Stimulated activated naive B cell treated with anti-CD40 and anti-IgM and Interleukin-4, amounts not matched to agents 10 μg/mL and 1 μg/mL and 100 μg/mL, for 72 hours (primary cell): Measurements from ENCODE around the gene NARS2.
A peak's percentile ranks its signal among the peaks of the same experiment; 100 is the strongest.

Experiments
- ATAC-seq, 2 donors: fragments of 150-1000 bp; cut with Tn5 transposase; replicated peaks; 2 replicates each; pipeline ENCODE4 v1.10.0; 2021; ENCODE audit warnings: moderate library complexity in 1 of 2
- DNase-seq: peaks from one replicate; pipeline ENCODE4 v3.0.0; 2021
- H3K27ac Mint-ChIP-seq: one replicate; pipeline ENCODE4 v1.8.0; 2022; ENCODE audit warnings: mild to moderate bottlenecking, mixed read lengths
- H3K27me3 Mint-ChIP-seq, 2 donors: one replicate each; pipeline ENCODE4 v1.8.0; 2022; ENCODE audit warnings: mixed read lengths in 2 of 2
- H3K36me3 Mint-ChIP-seq, 2 donors: one replicate each; pipeline ENCODE4 v1.8.0; 2022; ENCODE audit warnings: mixed read lengths in 2 of 2, mild to moderate bottlenecking in 1 of 2
- H3K4me1 Mint-ChIP-seq, 2 donors: one replicate each; pipeline ENCODE4 v1.8.0; 2022; ENCODE audit warnings: mixed read lengths in 2 of 2, mild to moderate bottlenecking in 1 of 2
- H3K4me3 Mint-ChIP-seq, 2 donors: one replicate each; pipeline ENCODE4 v1.8.0; 2022; ENCODE audit warnings: mild to moderate bottlenecking in 2 of 2, mixed read lengths in 2 of 2, moderate library complexity in 1 of 2
- H3K9me3 Mint-ChIP-seq, 2 donors: one replicate each; pipeline ENCODE4 v1.8.0; 2022; ENCODE audit warnings: mixed read lengths in 2 of 2, mild to moderate bottlenecking in 1 of 2

Gene NARS2

GRCh38 chr11:78547931-78548705, 26.5 kb downstream of the NARS2 start:
- peaks cover 0 to 17% of the 10 kb centered on the region in 2 donors for H3K4me1 Mint-ChIP-seq
- no peaks in the 10 kb centered on the region for H3K9me3 Mint-ChIP-seq
- no peak for DNase-seq
- no peak overlapping the region for H3K27ac Mint-ChIP-seq
- ATAC-seq: no peak
- H3K4me3 Mint-ChIP-seq: no peak overlapping the region
- no peaks in the 10 kb centered on the region for H3K27me3 Mint-ChIP-seq
- H3K36me3 Mint-ChIP-seq: peaks cover 22 to 37% of the 10 kb centered on the region in 2 donors

- peaks cover 0 to 2% of the 10 kb centered on the region in 2 donors for H3K9me3 Mint-ChIP-seq
- H3K36me3 Mint-ChIP-seq: peaks cover 18 to 39% of the 10 kb centered on the region in 2 donors
- H3K27ac Mint-ChIP-seq: no peak overlapping the region
- no peak for DNase-seq
- ATAC-seq: no peak
- no peak overlapping the region for H3K4me3 Mint-ChIP-seq
- H3K4me1 Mint-ChIP-seq: peaks cover 9 to 33% of the 10 kb centered on the region in 2 donors
- H3K27me3 Mint-ChIP-seq: no peaks in the 10 kb centered on the region
These were observed 32.7 kb downstream of the NARS2 start for GRCh38 chr11:78542007-78542406.

- Mint-ChIP-seq H3K27ac (no peak overlapping the region), H3K4me3 (no peak overlapping the region), H3K4me1 (peaks cover 10 to 33% of the 10 kb centered on the region in 2 donors), H3K9me3 (peaks cover 0 to 2% of the 10 kb centered on the region in 2 donors), H3K27me3 (no peaks in the 10 kb centered on the region), H3K36me3 (peaks cover 18 to 41% of the 10 kb centered on the region in 2 donors)
- ATAC-seq: no peak
- DNase-seq: no peak
These were observed 33.1 kb downstream of the NARS2 start for GRCh38 chr11:78541537-78541936.

GRCh38 chr11:78540256-78540655, 34.4 kb downstream of the NARS2 start:
- peaks cover 0 to 2% of the 10 kb centered on the region in 2 donors for H3K9me3 Mint-ChIP-seq

GRCh38 chr11:78539506-78539905, 35.2 kb downstream of the NARS2 start:
- Mint-ChIP-seq H3K27me3 (no peaks in the 10 kb centered on the region), H3K9me3 (peaks cover 0 to 2% of the 10 kb centered on the region in 2 donors), H3K27ac (no peak overlapping the region), H3K4me1 (peaks cover 10 to 23% of the 10 kb centered on the region in 2 donors), H3K36me3 (peaks cover 15 to 34% of the 10 kb centered on the region in 2 donors), H3K4me3 (no peak overlapping the region)
- ATAC-seq (no peak), DNase-seq (no peak)

More at GRCh38 chr11:78540256-78540655, 34.4 kb downstream of the NARS2 start:
- DNase-seq (no peak), ATAC-seq (no peak)
- no peak overlapping the region for H3K4me3 Mint-ChIP-seq
- H3K36me3 Mint-ChIP-seq: peaks cover 16 to 37% of the 10 kb centered on the region in 2 donors
- H3K4me1 Mint-ChIP-seq: peaks cover 10 to 25% of the 10 kb centered on the region in 2 donors
- no peak overlapping the region for H3K27ac Mint-ChIP-seq
- no peaks in the 10 kb centered on the region for H3K27me3 Mint-ChIP-seq

GRCh38 chr11:78536933-78537332, 37.7 kb downstream of the NARS2 start:
- H3K36me3 Mint-ChIP-seq: peaks cover 10 to 39% of the 10 kb centered on the region in 2 donors
- no peak overlapping the region for H3K4me3 Mint-ChIP-seq
- H3K27me3 Mint-ChIP-seq: no peaks in the 10 kb centered on the region
- DNase-seq: no peak
- no peak for ATAC-seq
- no peak overlapping the region for H3K27ac Mint-ChIP-seq
- H3K4me1 Mint-ChIP-seq: peaks cover 14 to 36% of the 10 kb centered on the region in 2 donors
- H3K9me3 Mint-ChIP-seq: peaks cover 0 to 2% of the 10 kb centered on the region in 2 donors

GRCh38 chr11:78535920-78536319, 38.7 kb downstream of the NARS2 start:
- Mint-ChIP-seq H3K9me3 (peaks cover 0 to 2% of the 10 kb centered on the region in 2 donors), H3K27ac (no peak overlapping the region), H3K4me1 (peaks cover 12 to 28% of the 10 kb centered on the region in 2 donors), H3K27me3 (no peaks in the 10 kb centered on the region), H3K36me3 (peaks cover 8 to 37% of the 10 kb centered on the region in 2 donors), H3K4me3 (no peak overlapping the region)
- ATAC-seq (no peak), DNase-seq (no peak)

GRCh38 chr11:78535027-78535426, 39.6 kb downstream of the NARS2 start:
- Mint-ChIP-seq H3K27ac (no peak overlapping the region), H3K36me3 (peaks cover 9 to 37% of the 10 kb centered on the region in 2 donors), H3K4me1 (peaks cover 11 to 24% of the 10 kb centered on the region in 2 donors), H3K27me3 (no peaks in the 10 kb centered on the region), H3K9me3 (peaks cover 0 to 2% of the 10 kb centered on the region in 2 donors), H3K4me3 (no peak overlapping the region)
- DNase-seq: no peak
- peak; percentile 87 to 89 for ATAC-seq

GRCh38 chr11:78533399-78533798, 41.3 kb downstream of the NARS2 start:
- Mint-ChIP-seq H3K4me3 (peak overlapping the region; percentile 21 to 60), H3K36me3 (peaks cover 4 to 30% of the 10 kb centered on the region in 2 donors), H3K27me3 (no peaks in the 10 kb centered on the region), H3K9me3 (peaks cover 0 to 1% of the 10 kb centered on the region in 2 donors), H3K27ac (peak overlapping the region; percentile 87), H3K4me1 (peaks cover 11 to 22% of the 10 kb centered on the region in 2 donors)
- ATAC-seq (peak; percentile 73 to 76), DNase-seq (no peak)

- H3K4me3 Mint-ChIP-seq: peak overlapping the region; percentile 21 to 60
- no peaks in the 10 kb centered on the region for H3K9me3 Mint-ChIP-seq
- no peak for DNase-seq
- peaks cover 11 to 22% of the 10 kb centered on the region in 2 donors for H3K4me1 Mint-ChIP-seq
- peaks cover 1 to 26% of the 10 kb centered on the region in 2 donors for H3K36me3 Mint-ChIP-seq
- peak; percentile 42 to 48 for ATAC-seq
- peak overlapping the region; percentile 87 for H3K27ac Mint-ChIP-seq
- no peaks in the 10 kb centered on the region for H3K27me3 Mint-ChIP-seq
These were observed 41.7 kb downstream of the NARS2 start for GRCh38 chr11:78532991-78533390.

- no peaks in the 10 kb centered on the region for H3K4me1 Mint-ChIP-seq
- no peaks in the 10 kb centered on the region for H3K27me3 Mint-ChIP-seq
- H3K4me3 Mint-ChIP-seq: no peak overlapping the region
- ATAC-seq (no peak), DNase-seq (no peak)
- H3K27ac Mint-ChIP-seq: no peak overlapping the region
- no peaks in the 10 kb centered on the region for H3K9me3 Mint-ChIP-seq
- H3K36me3 Mint-ChIP-seq: peaks cover 15 to 24% of the 10 kb centered on the region in 2 donors
These were observed 48.0 kb downstream of the NARS2 start for GRCh38 chr11:78526497-78527146.

- DNase-seq: no peak
- no peaks in the 10 kb centered on the region for H3K27me3 Mint-ChIP-seq
These were observed 48.9 kb downstream of the NARS2 start for GRCh38 chr11:78525720-78526119.

GRCh38 chr11:78520230-78520629, 54.4 kb downstream of the NARS2 start:
- H3K36me3 Mint-ChIP-seq: peaks cover 19 to 43% of the 10 kb centered on the region in 2 donors

More at GRCh38 chr11:78525720-78526119, 48.9 kb downstream of the NARS2 start:
- ATAC-seq: no peak
- no peaks in the 10 kb centered on the region for H3K9me3 Mint-ChIP-seq
- no peaks in the 10 kb centered on the region for H3K4me1 Mint-ChIP-seq
- H3K27ac Mint-ChIP-seq: no peak overlapping the region
- H3K36me3 Mint-ChIP-seq: peaks cover 15 to 22% of the 10 kb centered on the region in 2 donors
- H3K4me3 Mint-ChIP-seq: no peak overlapping the region

GRCh38 chr11:78516281-78516680, 58.4 kb downstream of the NARS2 start:
- Mint-ChIP-seq H3K36me3 (peaks cover 27 to 53% of the 10 kb centered on the region in 2 donors), H3K27ac (no peak overlapping the region), H3K27me3 (no peaks in the 10 kb centered on the region), H3K4me3 (no peak overlapping the region), H3K4me1 (peaks cover 4 to 5% of the 10 kb centered on the region in 2 donors), H3K9me3 (no peaks in the 10 kb centered on the region)
- ATAC-seq (no peak), DNase-seq (no peak)

More at GRCh38 chr11:78520230-78520629, 54.4 kb downstream of the NARS2 start:
- Mint-ChIP-seq H3K27me3 (no peaks in the 10 kb centered on the region), H3K4me1 (peaks cover 2 to 3% of the 10 kb centered on the region in 2 donors), H3K27ac (no peak overlapping the region), H3K4me3 (no peak overlapping the region), H3K9me3 (no peaks in the 10 kb centered on the region)
- ATAC-seq: no peak
- no peak for DNase-seq
